ENCODE measurements around the gene ARCN1. TPM values are rescaled to one million over a fixed set of nuclear protein-coding genes. Genes with fewer than 3 reads are reported as not detected.

The ARCN1 gene
- total RNA-seq, 6 donors from 2014 or later = 29.3 to 121 (median 94.6) TPM

DNA sequence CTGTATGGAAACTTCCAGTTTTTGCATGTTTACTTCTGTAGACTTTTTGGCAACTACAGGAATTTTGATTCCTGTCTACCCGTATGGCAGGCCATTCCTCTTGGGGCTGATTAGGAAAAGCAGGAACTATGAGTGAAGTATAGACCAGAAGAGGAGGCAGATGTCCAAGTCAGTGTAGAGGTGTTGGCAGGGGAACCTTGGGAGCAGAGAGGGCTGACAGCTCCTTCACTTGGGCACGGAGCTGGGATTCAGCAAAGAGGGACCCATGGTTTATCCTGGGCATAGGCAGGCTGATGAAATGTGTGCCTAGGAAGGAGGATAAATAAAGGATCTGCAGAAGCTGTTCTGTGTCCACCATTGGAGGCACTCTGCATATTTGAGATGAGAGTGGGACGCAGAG is 74.2 kb downstream of the ARCN1 start:
- DNase-seq = no peak
- H3K4me3 ChIP-seq = no peak overlapping the region
- TF ChIP-seq, protein P1, sequence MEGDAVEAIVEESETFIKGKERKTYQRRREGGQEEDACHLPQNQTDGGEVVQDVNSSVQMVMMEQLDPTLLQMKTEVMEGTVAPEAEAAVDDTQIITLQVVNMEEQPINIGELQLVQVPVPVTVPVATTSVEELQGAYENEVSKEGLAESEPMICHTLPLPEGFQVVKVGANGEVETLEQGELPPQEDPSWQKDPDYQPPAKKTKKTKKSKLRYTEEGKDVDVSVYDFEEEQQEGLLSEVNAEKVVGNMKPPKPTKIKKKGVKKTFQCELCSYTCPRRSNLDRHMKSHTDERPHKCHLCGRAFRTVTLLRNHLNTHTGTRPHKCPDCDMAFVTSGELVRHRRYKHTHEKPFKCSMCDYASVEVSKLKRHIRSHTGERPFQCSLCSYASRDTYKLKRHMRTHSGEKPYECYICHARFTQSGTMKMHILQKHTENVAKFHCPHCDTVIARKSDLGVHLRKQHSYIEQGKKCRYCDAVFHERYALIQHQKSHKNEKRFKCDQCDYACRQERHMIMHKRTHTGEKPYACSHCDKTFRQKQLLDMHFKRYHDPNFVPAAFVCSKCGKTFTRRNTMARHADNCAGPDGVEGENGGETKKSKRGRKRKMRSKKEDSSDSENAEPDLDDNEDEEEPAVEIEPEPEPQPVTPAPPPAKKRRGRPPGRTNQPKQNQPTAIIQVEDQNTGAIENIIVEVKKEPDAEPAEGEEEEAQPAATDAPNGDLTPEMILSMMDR (IDR thresholded peaks at IDR 0.05) = no peak
- TF ChIP-seq EP300 (IDR thresholded peaks at IDR 0.05) (no peak), POLR2A (IDR thresholded peaks at IDR 0.05) (no peak), POLR2AphosphoS5 (IDR thresholded peaks at IDR 0.05) (no peak)
- 78 to 80% methylated on average over 3 of the region's 3 CpGs for WGBS, 2 donors
- no peaks in the 10 kb centered on the region for H3K27me3 ChIP-seq
- no peak overlapping the region for H3K27ac ChIP-seq
- H3K9me3 ChIP-seq = no peaks in the 10 kb centered on the region
- no peak for ATAC-seq (ENCODE audit: low FRiP score in 2 of 2)
- peaks cover 0 to 99% (median 79%) of the 10 kb centered on the region in 4 donors for H3K36me3 ChIP-seq
- no peaks in the 10 kb centered on the region for H3K4me1 ChIP-seq

- Histone ChIP-seq H3K4me1 (no peaks in the 10 kb centered on the region), H3K27me3 (no peaks in the 10 kb centered on the region), H3K36me3 (peaks cover 0 to 99% (median 76%) of the 10 kb centered on the region in 4 donors), H3K4me3 (no peak overlapping the region), H3K9me3 (no peaks in the 10 kb centered on the region), H3K27ac (no peak overlapping the region)
- TF ChIP-seq POLR2A (IDR thresholded peaks at IDR 0.05) (no peak), POLR2AphosphoS5 (IDR thresholded peaks at IDR 0.05) (no peak), EP300 (IDR thresholded peaks at IDR 0.05) (no peak)
- TF ChIP-seq, protein P1 (IDR thresholded peaks at IDR 0.05) = no peak
- 81 to 87% methylated on average over 5 of the region's 5 CpGs for WGBS, 2 donors
- ATAC-seq (ENCODE audit: low FRiP score in 2 of 2) (no peak), DNase-seq (no peak)
Measured at GRCh38 chr11:118648291-118648690, 76.1 kb downstream of the ARCN1 start.

GRCh38 chr11:118649941-118650340 is 77.7 kb downstream of the ARCN1 start:
- H3K4me3 ChIP-seq = no peak overlapping the region
- no peak for DNase-seq
- H3K27ac ChIP-seq = no peak overlapping the region
- TF ChIP-seq POLR2A (IDR thresholded peaks at IDR 0.05) = no peak
- TF ChIP-seq, protein P1 (IDR thresholded peaks at IDR 0.05) = no peak
- TF ChIP-seq POLR2AphosphoS5 (IDR thresholded peaks at IDR 0.05) = no peak
- no peak for TF ChIP-seq EP300 (IDR thresholded peaks at IDR 0.05)
- no peaks in the 10 kb centered on the region for H3K27me3 ChIP-seq
- H3K36me3 ChIP-seq = peaks cover 0 to 96% (median 67%) of the 10 kb centered on the region in 4 donors
- no peak for ATAC-seq (ENCODE audit: low FRiP score in 2 of 2)
- H3K4me1 ChIP-seq = no peaks in the 10 kb centered on the region
- WGBS, 2 donors = 87 to 98% methylated on average over 7 to 10 of the region's 10 CpGs
- no peaks in the 10 kb centered on the region for H3K9me3 ChIP-seq

GRCh38 chr11:118650366-118650765 is 78.2 kb downstream of the ARCN1 start:
- peaks cover 0 to 96% (median 65%) of the 10 kb centered on the region in 4 donors for H3K36me3 ChIP-seq
- no peaks in the 10 kb centered on the region for H3K4me1 ChIP-seq
- no peak overlapping the region for H3K27ac ChIP-seq
- TF ChIP-seq POLR2AphosphoS5 (IDR thresholded peaks at IDR 0.05) = no peak
- no peak for TF ChIP-seq POLR2A (IDR thresholded peaks at IDR 0.05)
- TF ChIP-seq EP300 (IDR thresholded peaks at IDR 0.05) = no peak
- TF ChIP-seq, protein P1 (IDR thresholded peaks at IDR 0.05) = no peak
- ATAC-seq (ENCODE audit: low FRiP score in 2 of 2) (no peak), DNase-seq (no peak)
- H3K4me3 ChIP-seq = no peak overlapping the region
- H3K9me3 ChIP-seq = no peaks in the 10 kb centered on the region
- 92 to 94% methylated on average over 8 of the region's 8 CpGs for WGBS, 2 donors
- H3K27me3 ChIP-seq = no peaks in the 10 kb centered on the region

DNA sequence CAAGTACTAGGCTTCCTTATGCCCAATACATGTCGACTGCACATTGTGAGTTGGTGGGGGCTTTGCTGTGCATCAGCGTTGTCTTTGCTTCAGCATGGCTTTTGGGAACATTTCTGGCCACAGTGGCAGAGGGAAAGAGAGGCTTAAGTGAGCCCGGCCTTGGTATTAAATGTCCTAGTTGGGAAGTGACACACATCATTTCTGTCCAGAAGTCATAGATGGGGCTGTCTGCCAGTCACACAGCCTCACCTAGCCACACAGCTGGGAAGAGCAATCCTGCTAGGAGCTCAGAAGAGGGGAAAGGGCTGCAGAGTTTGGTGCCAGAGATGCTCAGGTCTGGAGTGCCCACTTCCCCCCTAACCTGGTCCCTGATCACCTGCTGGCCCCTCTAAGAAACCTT is 79.6 kb downstream of the ARCN1 start:
- Histone ChIP-seq H3K4me1 (no peaks in the 10 kb centered on the region), H3K36me3 (peaks cover 0 to 96% (median 70%) of the 10 kb centered on the region in 4 donors), H3K4me3 (no peak overlapping the region), H3K9me3 (no peaks in the 10 kb centered on the region), H3K27ac (no peak overlapping the region), H3K27me3 (no peaks in the 10 kb centered on the region)
- DNase-seq (no peak), ATAC-seq (ENCODE audit: low FRiP score in 2 of 2) (no peak)
- no peak for TF ChIP-seq POLR2AphosphoS5 (IDR thresholded peaks at IDR 0.05)
- TF ChIP-seq POLR2A (IDR thresholded peaks at IDR 0.05) = no peak
- TF ChIP-seq EP300 (IDR thresholded peaks at IDR 0.05) = no peak
- TF ChIP-seq, protein P1 (IDR thresholded peaks at IDR 0.05) = no peak
- WGBS, 2 donors = 90 to 96% methylated on average over 3 of the region's 3 CpGs

All from upper lobe of left lung (tissue), 6 donors.